Measurements from ENCODE around the gene PDZRN3. TPM values are rescaled to one million over a fixed set of nuclear protein-coding genes. Genes with fewer than 3 reads are reported as not detected.

PDZRN3 gene
- total RNA-seq, 1 donor from 2014 or later: 1.3 TPM

DNA sequence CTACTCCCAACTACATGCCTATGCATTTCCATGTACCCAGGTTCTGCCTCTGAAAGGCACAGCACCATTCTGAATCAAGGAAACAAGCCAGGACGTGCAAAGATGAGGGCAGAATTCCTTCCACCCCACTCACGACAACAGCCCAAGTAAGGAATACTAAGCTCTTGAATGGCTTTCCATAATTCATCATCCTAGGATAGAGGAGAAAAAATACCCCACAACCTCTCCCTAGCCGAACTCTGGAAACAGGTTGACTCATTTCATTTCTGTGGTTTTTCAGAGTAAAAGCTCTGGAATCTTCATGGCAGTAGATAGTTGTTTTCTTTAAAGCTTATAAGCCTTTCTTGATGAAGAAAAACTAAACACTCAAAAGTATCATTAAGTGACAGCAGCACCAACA lies 77.8 kb downstream of the PDZRN3 start:
- DNase-seq (ENCODE audit: low spot score): no peak
- Mint-ChIP-seq H3K27me3 (ENCODE audit: unreplicated experiment) (peaks cover 2% of the 10 kb centered on the region), H3K4me3 (ENCODE audit: unreplicated experiment) (no peak overlapping the region), H3K27ac (ENCODE audit: unreplicated experiment) (no peak overlapping the region), H3K9me3 (ENCODE audit: unreplicated experiment) (no peaks in the 10 kb centered on the region), H3K36me3 (ENCODE audit: low read depth, unreplicated experiment) (no peaks in the 10 kb centered on the region), H3K4me1 (ENCODE audit: unreplicated experiment) (peaks cover 11% of the 10 kb centered on the region)
- TF ChIP-seq, protein P1, sequence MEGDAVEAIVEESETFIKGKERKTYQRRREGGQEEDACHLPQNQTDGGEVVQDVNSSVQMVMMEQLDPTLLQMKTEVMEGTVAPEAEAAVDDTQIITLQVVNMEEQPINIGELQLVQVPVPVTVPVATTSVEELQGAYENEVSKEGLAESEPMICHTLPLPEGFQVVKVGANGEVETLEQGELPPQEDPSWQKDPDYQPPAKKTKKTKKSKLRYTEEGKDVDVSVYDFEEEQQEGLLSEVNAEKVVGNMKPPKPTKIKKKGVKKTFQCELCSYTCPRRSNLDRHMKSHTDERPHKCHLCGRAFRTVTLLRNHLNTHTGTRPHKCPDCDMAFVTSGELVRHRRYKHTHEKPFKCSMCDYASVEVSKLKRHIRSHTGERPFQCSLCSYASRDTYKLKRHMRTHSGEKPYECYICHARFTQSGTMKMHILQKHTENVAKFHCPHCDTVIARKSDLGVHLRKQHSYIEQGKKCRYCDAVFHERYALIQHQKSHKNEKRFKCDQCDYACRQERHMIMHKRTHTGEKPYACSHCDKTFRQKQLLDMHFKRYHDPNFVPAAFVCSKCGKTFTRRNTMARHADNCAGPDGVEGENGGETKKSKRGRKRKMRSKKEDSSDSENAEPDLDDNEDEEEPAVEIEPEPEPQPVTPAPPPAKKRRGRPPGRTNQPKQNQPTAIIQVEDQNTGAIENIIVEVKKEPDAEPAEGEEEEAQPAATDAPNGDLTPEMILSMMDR (IDR thresholded peaks at IDR 0.05; ENCODE audit: unreplicated experiment): no peak

DNA sequence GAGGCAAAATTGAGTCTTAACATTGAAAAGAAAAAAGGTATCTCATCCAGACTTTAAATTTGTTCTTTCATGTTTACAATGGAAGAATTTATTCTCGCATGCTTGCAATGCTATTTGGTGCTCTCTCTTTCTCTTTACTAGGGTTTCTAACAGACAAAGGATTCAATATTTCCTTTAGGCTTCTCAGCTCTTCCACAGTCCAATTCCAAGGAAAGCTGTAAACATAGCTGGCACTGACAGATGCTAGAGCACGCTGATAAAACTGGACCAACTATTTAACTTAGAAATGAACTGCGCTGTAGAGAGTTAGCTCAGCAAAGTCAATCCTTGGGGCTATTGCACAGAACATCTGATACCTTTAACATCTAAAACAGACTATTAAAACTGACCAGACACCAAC lies 81.3 kb downstream of the PDZRN3 start:
- H3K27ac Mint-ChIP-seq (ENCODE audit: unreplicated experiment): no peak overlapping the region
- DNase-seq (ENCODE audit: low spot score): no peak
- no peaks in the 10 kb centered on the region for H3K36me3 Mint-ChIP-seq (ENCODE audit: low read depth, unreplicated experiment)
- H3K27me3 Mint-ChIP-seq (ENCODE audit: unreplicated experiment): peaks cover 2% of the 10 kb centered on the region
- H3K4me3 Mint-ChIP-seq (ENCODE audit: unreplicated experiment): no peak overlapping the region
- TF ChIP-seq, protein P1 (IDR thresholded peaks at IDR 0.05; ENCODE audit: unreplicated experiment): no peak
- no peaks in the 10 kb centered on the region for H3K9me3 Mint-ChIP-seq (ENCODE audit: unreplicated experiment)
- peaks cover 11% of the 10 kb centered on the region for H3K4me1 Mint-ChIP-seq (ENCODE audit: unreplicated experiment)

DNA sequence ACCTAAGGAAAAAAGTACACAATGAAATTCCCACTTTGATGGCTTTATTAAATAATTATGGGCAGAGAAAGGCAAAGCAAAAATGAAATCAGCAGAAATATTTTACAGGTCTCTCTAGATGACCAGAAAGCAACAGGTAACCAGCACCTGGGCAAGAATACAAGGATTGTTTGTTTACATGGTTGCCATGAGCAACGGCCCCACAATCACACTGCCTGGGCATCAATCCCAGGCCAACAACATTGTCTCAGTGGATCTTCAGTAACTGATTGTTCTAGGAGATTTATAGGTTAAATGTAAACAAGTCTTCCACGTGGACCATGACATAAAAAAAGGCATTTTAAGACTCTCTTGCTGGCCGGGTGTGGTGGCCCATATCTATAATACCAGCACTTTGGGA lies 82.6 kb downstream of the PDZRN3 start:
- DNase-seq (ENCODE audit: low spot score): no peak
- Mint-ChIP-seq H3K9me3 (ENCODE audit: unreplicated experiment) (no peaks in the 10 kb centered on the region), H3K36me3 (ENCODE audit: low read depth, unreplicated experiment) (no peaks in the 10 kb centered on the region), H3K4me1 (ENCODE audit: unreplicated experiment) (peaks cover under 1% of the 10 kb centered on the region), H3K27ac (ENCODE audit: unreplicated experiment) (no peak overlapping the region), H3K27me3 (ENCODE audit: unreplicated experiment) (no peaks in the 10 kb centered on the region), H3K4me3 (ENCODE audit: unreplicated experiment) (no peak overlapping the region)
- TF ChIP-seq, protein P1 (IDR thresholded peaks at IDR 0.05; ENCODE audit: unreplicated experiment): no peak

DNA sequence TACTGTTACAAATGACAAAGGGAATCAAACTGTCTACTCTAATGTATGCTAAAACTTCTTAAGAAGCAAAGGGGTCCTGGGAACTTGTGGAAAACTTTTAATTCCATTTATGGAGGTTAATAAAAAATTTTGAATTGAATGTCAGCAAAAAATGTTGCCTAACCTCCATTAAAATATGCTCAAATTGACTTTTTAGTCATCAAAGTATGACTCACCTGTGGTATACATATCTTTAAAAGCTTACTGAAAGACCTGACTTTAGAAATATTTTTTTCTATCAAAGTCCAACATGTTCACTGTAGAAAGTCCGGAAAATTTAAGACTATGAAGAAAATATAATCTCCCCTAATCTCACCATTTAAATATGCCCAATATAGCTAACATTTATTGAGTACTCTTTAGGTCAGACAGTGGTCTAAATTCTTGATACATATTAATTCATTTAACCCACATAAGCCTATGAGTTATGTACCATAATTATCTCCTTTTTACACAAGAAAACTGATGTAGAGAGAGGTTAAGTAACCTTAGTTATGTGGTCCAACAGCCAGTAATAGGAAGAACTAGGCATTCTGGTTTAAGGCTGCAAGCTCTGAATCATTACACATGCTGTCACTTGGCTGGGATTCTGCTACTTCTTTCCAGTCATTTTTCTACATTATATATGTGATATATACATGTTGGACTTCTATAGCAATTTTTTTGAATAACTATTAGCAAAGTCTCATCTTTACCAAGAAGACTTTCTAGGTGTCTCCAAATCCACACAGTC lies 83.6 kb downstream of the PDZRN3 start:
- no peak overlapping the region for H3K4me3 Mint-ChIP-seq (ENCODE audit: unreplicated experiment)
- TF ChIP-seq, protein P1 (IDR thresholded peaks at IDR 0.05; ENCODE audit: unreplicated experiment): no peak
- no peak for DNase-seq (ENCODE audit: low spot score)
- H3K4me1 Mint-ChIP-seq (ENCODE audit: unreplicated experiment): no peaks in the 10 kb centered on the region
- H3K36me3 Mint-ChIP-seq (ENCODE audit: low read depth, unreplicated experiment): no peaks in the 10 kb centered on the region
- H3K27ac Mint-ChIP-seq (ENCODE audit: unreplicated experiment): no peak overlapping the region
- no peaks in the 10 kb centered on the region for H3K27me3 Mint-ChIP-seq (ENCODE audit: unreplicated experiment)
- no peaks in the 10 kb centered on the region for H3K9me3 Mint-ChIP-seq (ENCODE audit: unreplicated experiment)

DNA sequence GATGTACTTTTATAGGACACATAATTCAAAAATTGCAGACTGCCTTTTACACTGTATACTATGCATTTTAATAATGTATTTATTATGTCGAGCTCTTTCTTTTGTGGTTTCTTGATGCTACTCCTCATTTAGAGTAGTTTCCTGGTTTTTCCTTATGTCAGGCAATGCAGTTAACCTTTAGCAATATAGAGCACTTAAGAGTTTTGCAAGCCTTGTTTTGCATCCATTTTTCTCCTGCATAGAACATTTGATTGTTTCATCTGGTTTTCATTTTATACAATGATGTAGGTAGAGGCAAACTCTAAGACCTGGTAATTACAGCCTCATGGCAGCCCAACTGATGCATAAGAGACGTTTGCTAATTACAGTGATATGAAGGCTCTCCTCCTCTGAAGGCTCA lies 86.3 kb downstream of the PDZRN3 start:
- no peak for DNase-seq (ENCODE audit: low spot score)
- H3K27me3 Mint-ChIP-seq (ENCODE audit: unreplicated experiment): peaks cover 2% of the 10 kb centered on the region
- no peaks in the 10 kb centered on the region for H3K9me3 Mint-ChIP-seq (ENCODE audit: unreplicated experiment)
- no peak overlapping the region for H3K4me3 Mint-ChIP-seq (ENCODE audit: unreplicated experiment)
- H3K4me1 Mint-ChIP-seq (ENCODE audit: unreplicated experiment): no peaks in the 10 kb centered on the region
- TF ChIP-seq, protein P1 (IDR thresholded peaks at IDR 0.05; ENCODE audit: unreplicated experiment): no peak
- no peak overlapping the region for H3K27ac Mint-ChIP-seq (ENCODE audit: unreplicated experiment)
- no peaks in the 10 kb centered on the region for H3K36me3 Mint-ChIP-seq (ENCODE audit: low read depth, unreplicated experiment)
